Frontal cortex (tissue), 4 donors: ENCODE data around the gene FIBCD1. TPM values are rescaled to one million over a fixed set of nuclear protein-coding genes. Genes with fewer than 3 reads are reported as not detected.

Experiments used
- DNase-seq, 2 donors: peaks; one replicate each; pipeline ENCODE4 v3.0.0; 2012; ENCODE audit warnings: low spot score in 2 of 2
- FAIRE-seq: peaks from 2 replicates; lab custom pipeline; 2012; peaks lifted over from hg19 to GRCh38; lab: Jason Lieb, UNC
- total RNA-seq: library from RNA; depleted of rRNA; stranded (reverse); fragments of >200 nt; gene quantifications from one replicate; pipeline ENCODE4 v1.2.3, GENCODE V29; 2014
- donor health status: control.
- donor health status: control.
- donor health status: control.

Gene FIBCD1
- total RNA-seq, 1 donor from 2014 or later, result 0.82 TPM

- DNase-seq (no peak), FAIRE-seq (no peak)
Measured at GRCh38 chr9:130870491-130871381, 68.3 kb downstream of the FIBCD1 start.

- FAIRE-seq (no peak), DNase-seq (no peak)
Measured at GRCh38 chr9:130869250-130869649, 69.8 kb downstream of the FIBCD1 start.

- DNase-seq (no peak), FAIRE-seq (no peak)
Measured at GRCh38 chr9:130868230-130868629, 70.8 kb downstream of the FIBCD1 start.

- no peak for FAIRE-seq
Measured at GRCh38 chr9:130867556-130867955, 71.5 kb downstream of the FIBCD1 start.

GRCh38 chr9:130866474-130866965 is 72.5 kb downstream of the FIBCD1 start:
- FAIRE-seq (no peak), DNase-seq (peak in 1 of 2 donors; percentile 40)

More at GRCh38 chr9:130867556-130867955, 71.5 kb downstream of the FIBCD1 start:
- DNase-seq, result no peak

DNA sequence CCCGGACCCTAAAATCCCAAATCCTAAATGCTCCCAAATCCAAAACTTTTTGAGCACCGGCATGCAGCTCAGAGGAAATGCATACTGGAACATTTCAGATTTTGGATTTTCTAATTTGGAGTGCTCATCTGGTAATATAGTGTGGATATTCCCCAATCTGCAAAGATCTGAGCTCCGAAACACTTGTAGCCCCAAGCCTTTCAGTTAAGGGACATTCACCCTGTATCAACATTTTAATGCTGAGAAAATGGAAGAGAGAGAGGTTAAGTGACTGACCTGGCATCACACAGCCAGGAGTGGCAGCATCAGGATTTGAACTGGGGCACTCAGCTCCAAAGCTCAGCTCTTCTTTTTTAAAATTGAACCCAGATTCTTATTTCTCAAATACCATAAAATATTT is 73.1 kb downstream of the FIBCD1 start:
- FAIRE-seq, result no peak
- DNase-seq, result no peak

GRCh38 chr9:130864541-130864940 is 74.5 kb downstream of the FIBCD1 start:
- DNase-seq (no peak), FAIRE-seq (no peak)

DNA sequence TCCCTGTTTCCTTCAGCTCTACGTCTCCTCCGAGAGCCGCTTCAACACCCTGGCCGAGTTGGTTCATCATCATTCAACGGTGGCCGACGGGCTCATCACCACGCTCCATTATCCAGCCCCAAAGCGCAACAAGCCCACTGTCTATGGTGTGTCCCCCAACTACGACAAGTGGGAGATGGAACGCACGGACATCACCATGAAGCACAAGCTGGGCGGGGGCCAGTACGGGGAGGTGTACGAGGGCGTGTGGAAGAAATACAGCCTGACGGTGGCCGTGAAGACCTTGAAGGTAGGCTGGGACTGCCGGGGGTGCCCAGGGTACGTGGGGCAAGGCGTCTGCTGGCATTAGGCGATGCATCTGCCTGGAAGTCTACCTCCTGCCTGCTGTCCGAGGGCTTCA is 76.3 kb downstream of the FIBCD1 start:
- FAIRE-seq, result no peak
- DNase-seq, result no peak

DNA sequence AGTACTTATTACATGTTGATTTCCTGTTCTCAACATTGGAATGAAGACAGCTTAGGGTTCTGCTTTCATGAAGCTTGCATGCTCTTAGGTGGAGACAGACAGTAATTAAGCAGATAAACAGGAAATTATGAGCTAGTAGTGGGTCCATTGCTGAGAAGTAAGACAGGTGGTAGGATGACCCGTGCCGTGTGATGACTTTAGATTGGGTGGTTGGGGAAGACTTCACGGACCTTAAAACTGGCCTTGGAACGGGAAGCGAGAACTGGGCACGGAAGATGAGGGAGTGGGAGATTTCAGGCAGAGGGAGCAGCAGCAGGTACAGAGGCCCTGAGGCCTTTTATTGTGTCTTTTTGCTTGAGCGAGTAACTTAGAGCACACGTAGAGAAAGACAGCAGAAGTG is 76.8 kb downstream of the FIBCD1 start:
- DNase-seq, result no peak
- no peak for FAIRE-seq

- FAIRE-seq (no peak), DNase-seq (no peak)
Measured at GRCh38 chr9:130861372-130862180, 77.5 kb downstream of the FIBCD1 start.

DNA sequence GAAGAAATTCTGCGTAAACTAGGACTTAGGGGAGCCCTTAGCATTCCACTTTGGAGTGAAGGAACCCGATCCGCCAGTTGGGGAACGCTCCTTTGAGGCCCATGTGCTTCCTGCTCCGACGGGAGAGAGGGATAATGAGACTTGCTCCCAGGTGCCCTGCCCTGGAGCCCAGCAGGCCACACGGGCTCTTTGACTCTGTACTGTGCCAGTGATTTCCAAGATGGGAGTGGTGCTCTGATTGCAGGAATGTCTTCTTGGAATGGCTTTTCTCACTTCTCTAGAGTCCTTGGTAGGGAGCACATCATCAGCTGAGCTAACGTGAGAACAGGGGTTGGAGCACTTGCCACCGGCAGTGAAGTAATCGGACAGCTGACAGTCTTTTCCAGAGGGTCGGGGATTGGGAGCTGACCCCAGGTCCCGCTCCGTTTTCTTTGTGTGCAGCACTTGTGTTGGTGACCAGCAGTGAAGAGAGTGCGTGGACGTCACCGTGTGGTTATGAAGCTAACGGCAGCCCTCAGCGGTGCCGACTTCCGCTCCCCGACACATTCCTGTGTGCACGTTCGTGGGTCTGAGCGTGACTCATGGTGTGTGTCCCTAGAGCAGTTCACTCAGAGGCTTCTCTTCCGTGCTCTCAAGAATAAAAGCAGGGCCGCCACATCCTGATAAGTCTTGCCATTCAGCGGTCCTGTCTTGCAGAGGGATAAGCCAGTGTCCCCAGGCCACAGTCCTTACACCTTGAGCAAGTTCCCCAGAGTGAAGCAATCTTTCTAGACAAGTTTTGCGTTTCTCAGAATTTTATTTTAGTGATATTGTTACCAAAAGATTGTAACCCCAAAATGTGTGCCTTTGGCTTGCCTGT is 78.4 kb downstream of the FIBCD1 start:
- DNase-seq, result no peak
- no peak for FAIRE-seq

GRCh38 chr9:130858739-130859705 is 80.0 kb downstream of the FIBCD1 start:
- FAIRE-seq (no peak), DNase-seq (no peak)

- FAIRE-seq, result no peak
Measured at GRCh38 chr9:130857864-130858738, 80.9 kb downstream of the FIBCD1 start.

DNA sequence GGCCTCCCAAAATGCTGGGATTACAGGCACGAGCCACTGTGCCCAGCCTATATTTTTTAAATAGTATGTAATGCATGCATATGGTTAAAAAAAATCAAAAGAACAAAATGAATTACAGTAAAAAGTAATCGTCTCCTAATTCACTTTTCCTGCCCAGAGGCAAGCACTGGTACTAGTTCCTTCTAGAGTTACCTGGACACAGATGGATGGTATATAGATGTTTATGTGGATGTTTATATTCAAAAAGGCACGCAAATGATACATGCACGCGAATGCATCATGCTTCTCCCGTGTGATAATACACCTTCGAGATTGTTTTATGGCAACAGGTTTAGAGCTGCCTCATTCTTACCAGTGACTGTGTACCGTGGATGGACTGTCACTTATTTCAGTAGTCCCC is 82.6 kb downstream of the FIBCD1 start:
- no peak for FAIRE-seq
- DNase-seq, result no peak

More at GRCh38 chr9:130857864-130858738, 80.9 kb downstream of the FIBCD1 start:
- no peak for DNase-seq

- FAIRE-seq (no peak), DNase-seq (no peak)
Measured at GRCh38 chr9:130854835-130855234, 84.2 kb downstream of the FIBCD1 start.

- no peak for DNase-seq
- no peak for FAIRE-seq
Measured at GRCh38 chr9:130854092-130854491, 85.0 kb downstream of the FIBCD1 start.

DNA sequence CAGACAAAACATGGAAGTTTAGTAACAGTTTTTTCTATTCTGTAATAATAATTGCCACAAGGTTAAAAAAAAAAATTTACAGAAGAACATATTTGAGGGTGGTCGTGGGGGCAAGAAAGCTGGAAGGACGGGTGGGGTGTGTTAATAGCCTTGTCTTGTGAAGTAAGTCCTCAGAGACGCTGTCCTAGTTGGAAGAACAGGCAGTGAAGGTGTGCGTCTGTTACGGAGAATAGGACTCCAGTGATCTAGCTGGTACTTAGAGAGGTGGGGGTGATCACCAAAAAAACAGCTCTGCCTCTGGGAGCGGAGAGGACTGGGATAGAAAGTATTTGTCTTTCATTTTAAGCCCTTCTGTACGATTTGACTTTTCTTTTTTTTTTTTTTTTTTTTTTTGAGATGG is 86.2 kb downstream of the FIBCD1 start:
- DNase-seq, result no peak
- no peak for FAIRE-seq
